ENCODE results near the gene GPR146. TPM values are rescaled to one million over a fixed set of nuclear protein-coding genes. Genes with fewer than 3 reads are reported as not detected.
"Not testable (repeated sequence)": the region's sequence is repeated elsewhere in the genome, so short reads cannot be mapped to it uniquely, and the experiment has no call there.

GPR146 gene
- total RNA-seq, 1 donor: not detected

DNA sequence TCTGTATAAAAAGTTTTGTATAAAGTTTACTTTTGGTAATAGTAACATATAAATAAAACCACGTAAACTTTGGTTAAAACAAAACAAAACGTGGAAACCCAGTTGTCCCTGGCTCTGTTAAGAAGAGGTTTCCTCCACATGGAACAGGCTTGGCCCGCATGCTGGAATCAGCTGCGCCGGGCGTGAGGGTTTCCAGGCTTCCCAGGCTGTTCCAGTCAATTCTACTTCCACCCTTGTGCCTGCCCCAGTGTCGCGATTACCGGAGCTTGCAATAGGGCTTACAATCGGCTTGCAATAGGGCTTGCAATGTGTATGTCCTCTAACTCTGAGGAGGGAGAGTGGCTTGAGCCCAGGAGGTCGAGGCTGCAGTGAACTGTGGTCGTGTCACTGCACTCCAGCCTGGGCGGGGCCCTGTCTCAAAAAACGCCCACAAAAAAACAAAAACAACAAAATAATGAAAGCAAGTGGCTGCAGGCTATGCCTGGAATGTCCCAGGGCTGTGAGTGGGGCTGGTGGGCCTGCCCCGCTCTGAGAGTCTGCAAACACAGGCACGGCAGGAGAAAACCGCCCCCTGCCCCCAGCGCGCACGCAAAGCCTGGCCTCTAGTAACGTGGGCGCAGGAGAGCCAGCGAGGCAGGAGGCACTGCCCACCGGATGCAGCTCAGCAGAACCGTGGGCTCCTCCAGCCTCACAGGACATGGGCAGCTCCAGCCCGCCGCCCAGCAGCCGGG is 45.0 kb upstream of the GPR146 start:
- no peak overlapping the region for H3K4me3 ChIP-seq (ENCODE audit: low read depth, low read length)
- TF ChIP-seq, protein P1, sequence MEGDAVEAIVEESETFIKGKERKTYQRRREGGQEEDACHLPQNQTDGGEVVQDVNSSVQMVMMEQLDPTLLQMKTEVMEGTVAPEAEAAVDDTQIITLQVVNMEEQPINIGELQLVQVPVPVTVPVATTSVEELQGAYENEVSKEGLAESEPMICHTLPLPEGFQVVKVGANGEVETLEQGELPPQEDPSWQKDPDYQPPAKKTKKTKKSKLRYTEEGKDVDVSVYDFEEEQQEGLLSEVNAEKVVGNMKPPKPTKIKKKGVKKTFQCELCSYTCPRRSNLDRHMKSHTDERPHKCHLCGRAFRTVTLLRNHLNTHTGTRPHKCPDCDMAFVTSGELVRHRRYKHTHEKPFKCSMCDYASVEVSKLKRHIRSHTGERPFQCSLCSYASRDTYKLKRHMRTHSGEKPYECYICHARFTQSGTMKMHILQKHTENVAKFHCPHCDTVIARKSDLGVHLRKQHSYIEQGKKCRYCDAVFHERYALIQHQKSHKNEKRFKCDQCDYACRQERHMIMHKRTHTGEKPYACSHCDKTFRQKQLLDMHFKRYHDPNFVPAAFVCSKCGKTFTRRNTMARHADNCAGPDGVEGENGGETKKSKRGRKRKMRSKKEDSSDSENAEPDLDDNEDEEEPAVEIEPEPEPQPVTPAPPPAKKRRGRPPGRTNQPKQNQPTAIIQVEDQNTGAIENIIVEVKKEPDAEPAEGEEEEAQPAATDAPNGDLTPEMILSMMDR (IDR thresholded peaks at IDR 0.05; ENCODE audit: insufficient read depth, low read depth, low read length): no peak
- DNase-seq (ENCODE audit: low read depth): no peak

DNA sequence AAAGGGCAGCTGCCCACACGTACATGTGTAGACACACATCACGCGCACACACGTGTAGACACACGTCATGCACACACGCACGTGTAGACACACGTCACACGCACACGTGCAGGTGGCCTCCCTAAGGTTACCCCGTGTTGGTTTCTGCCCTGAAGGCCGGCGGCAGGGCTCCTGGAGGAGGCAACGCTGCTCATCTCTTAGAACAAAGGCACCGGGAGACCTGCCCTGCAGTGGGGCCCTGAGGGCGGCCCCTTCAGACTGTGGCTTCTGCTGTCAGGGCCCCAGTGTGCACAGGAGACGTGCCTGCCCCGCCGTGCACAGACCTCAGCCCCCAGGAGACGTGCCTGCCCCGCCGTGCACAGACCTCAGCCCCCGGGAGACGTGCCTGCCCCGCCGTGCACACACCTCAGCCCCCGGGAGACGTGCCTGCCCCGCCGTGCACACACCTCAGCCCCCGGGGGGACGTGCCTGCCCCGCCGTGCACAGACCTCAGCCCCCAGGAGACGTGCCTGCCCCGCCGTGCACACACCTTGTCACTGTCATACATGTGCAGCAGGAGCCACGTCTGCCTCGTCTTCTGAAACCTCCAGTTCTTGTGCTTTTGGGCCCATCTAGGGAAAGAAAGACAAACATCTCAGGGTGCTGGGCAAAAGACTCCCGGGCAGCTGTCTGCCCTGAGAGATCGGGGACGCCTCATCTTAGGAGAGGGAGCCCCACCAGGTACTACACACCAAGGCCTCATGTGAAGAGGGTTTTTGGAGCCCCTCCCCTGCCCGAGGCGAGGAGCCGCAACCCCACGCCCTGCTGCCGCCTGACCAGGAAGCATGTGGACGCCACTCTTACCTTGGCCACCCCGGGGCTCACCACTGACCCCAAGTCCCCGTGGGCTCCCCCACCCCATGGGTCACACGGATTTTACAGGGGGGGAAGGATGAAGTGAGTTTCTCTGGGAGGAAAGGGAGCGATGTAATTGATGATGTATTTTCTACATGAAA is 44.1 kb upstream of the GPR146 start:
- H3K4me3 ChIP-seq (ENCODE audit: low read depth, low read length): no peak overlapping the region
- TF ChIP-seq, protein P1 (IDR thresholded peaks at IDR 0.05; ENCODE audit: insufficient read depth, low read depth, low read length): no peak

DNA sequence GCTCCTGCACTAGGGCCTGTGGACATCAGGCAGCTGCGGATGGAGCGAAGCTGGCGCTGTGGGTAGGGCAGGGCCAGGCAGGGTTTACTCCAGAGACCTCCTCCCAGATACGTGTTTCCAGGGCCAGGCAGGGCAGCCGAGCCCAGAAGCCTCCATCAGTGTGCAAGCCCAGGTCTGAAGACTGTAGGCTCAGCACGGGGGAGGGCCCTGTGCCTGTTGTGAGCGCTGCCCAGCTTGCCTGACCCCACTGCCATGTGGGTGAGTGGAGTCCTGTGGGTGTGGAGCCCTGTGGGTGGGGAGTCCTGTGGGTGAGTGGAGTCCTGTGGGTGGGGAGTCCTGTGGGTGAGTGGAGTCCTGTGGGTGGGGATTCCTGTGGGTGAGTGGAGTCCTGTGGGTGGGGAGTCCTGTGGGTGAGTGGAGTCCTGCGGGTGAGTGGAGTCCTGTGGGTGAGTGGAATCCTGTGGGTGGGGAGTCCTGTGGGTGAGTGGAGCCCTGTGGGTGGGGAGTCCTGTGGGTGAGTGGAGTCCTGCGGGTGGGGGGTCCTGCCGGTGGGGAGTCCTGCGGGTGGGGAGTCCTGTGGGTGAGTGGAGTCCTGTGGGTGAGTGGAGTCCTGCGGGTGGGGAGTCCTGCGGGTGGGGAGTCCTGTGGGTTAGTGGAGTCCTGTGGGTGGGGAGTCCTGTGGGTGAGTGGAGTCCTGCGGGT is 43.1 kb upstream of the GPR146 start:
- DNase-seq (ENCODE audit: low read depth); H3K4me3 ChIP-seq (ENCODE audit: low read depth, low read length): not testable (repeated sequence)

More for the DNA sequence above, 44.1 kb upstream of the GPR146 start:
- DNase-seq (ENCODE audit: low read depth): no peak

DNA sequence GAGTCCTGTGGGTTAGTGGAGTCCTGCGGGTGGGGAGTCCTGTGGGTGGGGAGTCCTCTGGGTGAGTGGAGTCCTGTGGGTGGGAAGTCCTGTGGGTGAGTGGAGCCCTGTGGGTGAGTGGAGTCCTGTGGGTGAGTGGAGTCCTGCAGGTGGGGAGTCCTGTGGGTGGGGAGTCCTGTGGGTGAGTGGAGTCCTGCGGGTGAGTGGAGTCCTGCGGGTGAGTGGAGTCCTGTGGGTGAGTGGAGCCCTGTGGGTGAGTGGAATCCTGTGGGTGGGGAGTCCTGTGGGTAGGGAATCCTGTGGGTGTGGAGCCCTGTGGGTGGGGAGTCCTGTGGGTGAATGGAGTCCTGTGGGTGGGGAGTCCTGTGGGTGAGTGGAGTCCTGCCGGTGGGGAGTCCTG is 42.3 kb upstream of the GPR146 start:
- not testable (repeated sequence) for DNase-seq (ENCODE audit: low read depth); H3K4me3 ChIP-seq (ENCODE audit: low read depth, low read length)

DNA sequence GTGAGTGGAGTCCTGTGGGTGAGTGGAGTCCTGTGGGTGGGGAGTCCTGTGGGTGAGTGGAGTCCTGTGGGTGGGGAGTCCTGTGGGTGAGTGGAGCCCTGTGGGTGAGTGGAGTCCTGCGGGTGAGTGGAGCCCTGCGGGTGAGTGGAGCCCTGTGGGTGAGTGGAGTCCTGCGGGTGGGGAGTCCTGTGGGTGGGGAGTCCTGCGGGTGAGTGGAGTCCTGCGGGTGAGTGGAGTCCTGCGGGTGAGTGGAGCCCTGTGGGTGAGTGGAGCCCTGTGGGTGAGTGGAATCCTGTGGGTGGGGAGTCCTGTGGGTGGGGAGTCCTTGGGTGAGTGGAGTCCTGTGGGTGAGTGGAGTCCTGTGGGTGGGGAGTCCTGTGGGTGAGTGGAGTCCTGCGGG is 41.9 kb upstream of the GPR146 start:
- not testable (repeated sequence) for DNase-seq (ENCODE audit: low read depth); H3K4me3 ChIP-seq (ENCODE audit: low read depth, low read length)

DNA sequence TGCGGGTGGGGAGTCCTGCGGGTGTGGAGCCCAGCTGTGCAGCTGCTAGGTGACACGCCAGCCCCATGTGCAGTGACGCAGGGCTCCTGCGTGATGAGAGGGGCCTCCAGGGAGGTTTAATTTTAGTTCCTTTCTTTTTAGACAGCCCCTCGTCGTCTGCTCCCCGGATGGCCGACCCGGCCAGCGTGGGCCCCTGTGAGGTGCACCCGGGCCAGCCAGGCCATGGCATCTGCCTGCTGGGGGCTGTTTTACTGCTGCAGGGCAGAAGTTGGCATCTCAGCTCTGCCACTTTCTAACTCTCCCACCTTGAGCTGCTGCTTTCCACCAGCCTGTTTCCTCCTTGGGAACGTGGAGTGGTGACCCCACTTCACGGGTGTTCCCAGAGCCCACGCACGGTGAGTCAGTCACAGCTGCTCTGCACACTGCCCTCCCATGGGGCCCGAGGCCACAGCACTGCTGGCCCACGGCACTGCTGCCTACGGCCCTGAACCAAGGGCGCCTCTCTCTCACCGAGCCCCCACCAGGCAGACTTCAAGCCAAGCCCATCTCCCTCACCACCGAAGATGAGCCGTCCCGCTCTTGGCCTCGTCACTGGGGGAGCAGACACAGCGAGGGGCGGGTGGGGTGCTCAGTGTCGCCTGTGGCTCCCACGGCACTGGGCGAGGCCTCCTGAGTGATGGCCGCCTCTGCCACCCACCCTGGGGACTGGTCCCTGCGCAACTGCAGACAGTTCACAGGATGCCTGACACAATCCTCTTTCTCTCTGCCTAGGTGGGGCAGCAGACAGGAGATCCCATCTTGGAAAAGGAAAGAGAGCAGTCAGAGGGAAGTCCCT is 40.1 kb upstream of the GPR146 start:
- H3K4me3 ChIP-seq (ENCODE audit: low read depth, low read length): no peak overlapping the region
- no peak for DNase-seq (ENCODE audit: low read depth)
- TF ChIP-seq, protein P1 (IDR thresholded peaks at IDR 0.05; ENCODE audit: insufficient read depth, low read depth, low read length): no peak

DNA sequence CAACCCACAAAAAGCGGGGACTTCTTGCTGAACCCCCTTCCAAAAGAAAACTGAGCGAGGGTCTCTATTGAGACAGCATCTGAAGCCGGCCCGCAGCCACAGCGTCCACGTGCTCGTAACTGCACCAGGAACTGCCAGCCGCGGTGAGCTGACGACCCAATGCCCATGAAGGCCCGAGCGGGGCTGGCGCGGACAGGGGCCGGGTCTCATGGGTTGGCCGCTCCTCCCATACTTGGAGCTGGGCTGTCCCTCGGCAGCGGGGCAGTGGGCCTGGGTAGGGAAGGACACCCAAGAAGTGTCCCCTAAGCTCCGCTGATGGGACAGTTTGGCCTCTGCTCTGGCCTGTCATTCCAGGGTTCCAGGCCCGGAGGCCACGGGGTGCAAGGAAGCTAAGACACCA is 39.0 kb upstream of the GPR146 start:
- no peak for DNase-seq (ENCODE audit: low read depth)
- no peak overlapping the region for H3K4me3 ChIP-seq (ENCODE audit: low read depth, low read length)
- TF ChIP-seq, protein P1 (IDR thresholded peaks at IDR 0.05; ENCODE audit: insufficient read depth, low read depth, low read length): no peak

All from fibroblast of villous mesenchyme (primary cell).